GM18511 (cell line): ENCODE measurements around the gene CST3.
A peak's percentile ranks its signal among the peaks of the same experiment; 100 is the strongest.
"Not testable (repeated sequence)": the region's sequence is repeated elsewhere in the genome, so short reads cannot be mapped to it uniquely, and the experiment has no call there.

Experiments used
- ATAC-seq: cut with Tn5 transposase; IDR thresholded peaks from one replicate; pipeline ENCODE4 v1.9.1; 2021; ENCODE audit warnings: mild to moderate bottlenecking, moderate library complexity; ENCODE audit not compliant: unreplicated experiment

The CST3 gene

GRCh38 chr20:23662276-23662870, 24.6 kb upstream of the CST3 start:
- no peak for ATAC-seq

- ATAC-seq, result no peak
These were observed 23.3 kb upstream of the CST3 start for GRCh38 chr20:23661002-23661429.

- ATAC-seq, result no peak
These were observed 22.5 kb upstream of the CST3 start for GRCh38 chr20:23659989-23660837.

- ATAC-seq, result not testable (repeated sequence)
These were observed 21.8 kb upstream of the CST3 start for GRCh38 chr20:23659610-23659988.

- no peak for ATAC-seq
These were observed 21.3 kb upstream of the CST3 start for GRCh38 chr20:23658989-23659609.

GRCh38 chr20:23658336-23658735, 20.6 kb upstream of the CST3 start:
- ATAC-seq, result no peak

- no peak for ATAC-seq
These were observed 19.4 kb upstream of the CST3 start for GRCh38 chr20:23657202-23657601.

GRCh38 chr20:23656372-23656771, 18.6 kb upstream of the CST3 start:
- ATAC-seq, result no peak

- peak; percentile 56 for ATAC-seq
These were observed 17.9 kb upstream of the CST3 start for GRCh38 chr20:23655491-23656211.

- no peak for ATAC-seq
These were observed 17.0 kb upstream of the CST3 start for GRCh38 chr20:23654717-23655116.

- ATAC-seq, result no peak
These were observed 16.2 kb upstream of the CST3 start for GRCh38 chr20:23654000-23654399.

GRCh38 chr20:23653400-23653938, 15.7 kb upstream of the CST3 start:
- ATAC-seq, result no peak

GRCh38 chr20:23652926-23653325, 15.2 kb upstream of the CST3 start:
- no peak for ATAC-seq

GRCh38 chr20:23652371-23652770, 14.6 kb upstream of the CST3 start:
- no peak for ATAC-seq

- ATAC-seq, result no peak
These were observed 13.4 kb upstream of the CST3 start for GRCh38 chr20:23651117-23651516.

GRCh38 chr20:23649830-23650417, 12.2 kb upstream of the CST3 start:
- no peak for ATAC-seq

GRCh38 chr20:23649242-23649641, 11.5 kb upstream of the CST3 start:
- no peak for ATAC-seq

- no peak for ATAC-seq
These were observed 9.6 kb upstream of the CST3 start for GRCh38 chr20:23647346-23647745.

- no peak for ATAC-seq
These were observed 8.5 kb upstream of the CST3 start for GRCh38 chr20:23646106-23646873.

- ATAC-seq, result no peak
These were observed 7.8 kb upstream of the CST3 start for GRCh38 chr20:23645575-23645974.
